Activated T-helper 1 cell treated with anti-CD3 and anti-CD28 coated beads, Interleukin-12 subunit alpha, Interleukin-12 subunit beta, Interleukin-2, Interleukin-4 antibody, amounts not matched to agents 30 ng/mL and 10 ng/mL and 1 ng/mL, durations not matched to agents 14 hours and 24 hours and 36 hours (primary cell): ENCODE data around the gene MINDY3. TPM values are rescaled to one million over a fixed set of nuclear protein-coding genes. Genes with fewer than 3 reads are reported as not detected.

Experiments
- DNase-seq: peaks from one replicate; pipeline ENCODE4 v3.0.0; 2021; ENCODE audit warnings: low spot score
- H3K27ac Mint-ChIP-seq: one replicate; pipeline ENCODE4 v1.8.0; 2021; ENCODE audit warnings: mild to moderate bottlenecking, mixed read lengths
- H3K27me3 Mint-ChIP-seq: one replicate; pipeline ENCODE4 v1.8.0; 2022; ENCODE audit warnings: mild to moderate bottlenecking, moderate library complexity, mixed read lengths; ENCODE audit not compliant: insufficient read depth
- H3K36me3 Mint-ChIP-seq: one replicate; pipeline ENCODE4 v1.8.0; 2021; ENCODE audit warnings: low read depth, mixed read lengths
- H3K4me1 Mint-ChIP-seq: one replicate; pipeline ENCODE4 v1.8.0; 2021; ENCODE audit warnings: low read depth, mixed read lengths
- H3K4me3 Mint-ChIP-seq: one replicate; pipeline ENCODE4 v1.8.0; 2021; ENCODE audit warnings: mild to moderate bottlenecking, moderate library complexity, mixed read lengths
- H3K9me3 Mint-ChIP-seq: one replicate; pipeline ENCODE4 v1.8.0; 2021; ENCODE audit warnings: mixed read lengths
- intact Hi-C: fragments of 100-400 bp; cut with micrococcal nuclease; formaldehyde crosslinking; loops from one replicate; pipeline ENCODE4 v1.15.1; 2024
- total RNA-seq: library from RNA; stranded (reverse); gene quantifications from 2 replicates; pipeline ENCODE4 v1.2.3, GENCODE V29; 2022

The MINDY3 gene
- total RNA-seq, 1 donor from 2014 or later = 14.5 TPM

- H3K4me3 Mint-ChIP-seq = no peak overlapping the region
- no peaks in the 10 kb centered on the region for H3K4me1 Mint-ChIP-seq
- DNase-seq = no peak
- peaks cover 37% of the 10 kb centered on the region for H3K27me3 Mint-ChIP-seq
- no peaks in the 10 kb centered on the region for H3K9me3 Mint-ChIP-seq
- intact Hi-C loops = loop anchor here (10.0 kb wide), 1 partner anchor 1335 kb away; the partner anchor contains the start of gene TRDMT1
- H3K36me3 Mint-ChIP-seq = no peaks in the 10 kb centered on the region
- H3K27ac Mint-ChIP-seq = no peak overlapping the region
These were observed 9.6 kb upstream of the MINDY3 start for GRCh38 chr10:15869935-15870334.

GRCh38 chr10:15868006-15868405 is 7.7 kb upstream of the MINDY3 start:
- no peak overlapping the region for H3K27ac Mint-ChIP-seq
- no peak overlapping the region for H3K4me3 Mint-ChIP-seq
- no peak for DNase-seq
- H3K27me3 Mint-ChIP-seq = peaks cover 46% of the 10 kb centered on the region
- no peaks in the 10 kb centered on the region for H3K36me3 Mint-ChIP-seq
- intact Hi-C loops = loop anchor here (10.0 kb wide), 1 partner anchor 1337 kb away; the partner anchor contains the start of gene TRDMT1
- H3K9me3 Mint-ChIP-seq = no peaks in the 10 kb centered on the region
- no peaks in the 10 kb centered on the region for H3K4me1 Mint-ChIP-seq

GRCh38 chr10:15865304-15865703 is 5.0 kb upstream of the MINDY3 start:
- no peak for DNase-seq
- Mint-ChIP-seq H3K4me3 (no peak overlapping the region), H3K27ac (no peak overlapping the region), H3K27me3 (peaks cover 42% of the 10 kb centered on the region), H3K4me1 (no peaks in the 10 kb centered on the region), H3K36me3 (peaks cover 2% of the 10 kb centered on the region), H3K9me3 (no peaks in the 10 kb centered on the region)
- intact Hi-C loops = loop anchor here (10.0 kb wide), 1 partner anchor 1339 kb away; the partner anchor contains the start of gene TRDMT1

GRCh38 chr10:15864419-15864818 is 4.1 kb upstream of the MINDY3 start:
- intact Hi-C loops = loop anchor here (10.0 kb wide), 1 partner anchor 1340 kb away; the partner anchor contains the start of gene TRDMT1
- no peak overlapping the region for H3K27ac Mint-ChIP-seq
- H3K36me3 Mint-ChIP-seq = peaks cover 4% of the 10 kb centered on the region
- H3K4me1 Mint-ChIP-seq = peaks cover 4% of the 10 kb centered on the region
- peaks cover 37% of the 10 kb centered on the region for H3K27me3 Mint-ChIP-seq
- no peaks in the 10 kb centered on the region for H3K9me3 Mint-ChIP-seq
- no peak for DNase-seq
- no peak overlapping the region for H3K4me3 Mint-ChIP-seq

- Mint-ChIP-seq H3K27me3 (peaks cover 37% of the 10 kb centered on the region), H3K4me3 (no peak overlapping the region), H3K4me1 (peaks cover 11% of the 10 kb centered on the region), H3K36me3 (peaks cover 6% of the 10 kb centered on the region), H3K9me3 (no peaks in the 10 kb centered on the region), H3K27ac (no peak overlapping the region)
- intact Hi-C loops = loop anchor here (10.0 kb wide), 1 partner anchor 1341 kb away; the partner anchor contains the start of gene TRDMT1
- DNase-seq = no peak
These were observed 3.4 kb upstream of the MINDY3 start for GRCh38 chr10:15863733-15864132.

GRCh38 chr10:15863323-15863722 is 3.0 kb upstream of the MINDY3 start:
- H3K4me3 Mint-ChIP-seq = no peak overlapping the region
- peaks cover 15% of the 10 kb centered on the region for H3K4me1 Mint-ChIP-seq
- no peak for DNase-seq
- H3K36me3 Mint-ChIP-seq = peaks cover 7% of the 10 kb centered on the region
- H3K27me3 Mint-ChIP-seq = peaks cover 37% of the 10 kb centered on the region
- no peaks in the 10 kb centered on the region for H3K9me3 Mint-ChIP-seq
- intact Hi-C loops = loop anchor here (10.0 kb wide), 1 partner anchor 1341 kb away; the partner anchor contains the start of gene TRDMT1
- no peak overlapping the region for H3K27ac Mint-ChIP-seq

- peak overlapping the region; percentile 93 for H3K27ac Mint-ChIP-seq
- H3K4me1 Mint-ChIP-seq = peaks cover 36% of the 10 kb centered on the region
- intact Hi-C loops = loop anchor here (1.0 to 10.0 kb wide), 5 partner anchors 577 to 1368 kb away; partner anchors contain the start of genes PTER, RSU1, TRDMT1 and VIM
- no peak for DNase-seq
- peaks cover 19% of the 10 kb centered on the region for H3K27me3 Mint-ChIP-seq
- H3K4me3 Mint-ChIP-seq = peak overlapping the region; percentile 99
- H3K36me3 Mint-ChIP-seq = peaks cover 9% of the 10 kb centered on the region
- no peaks in the 10 kb centered on the region for H3K9me3 Mint-ChIP-seq
These were observed 440 bp upstream of the MINDY3 start for GRCh38 chr10:15860692-15861201.

GRCh38 chr10:15859509-15859905 is 800 bp downstream of the MINDY3 start:
- no peak for DNase-seq
- H3K4me1 Mint-ChIP-seq = peaks cover 36% of the 10 kb centered on the region
- peak overlapping the region; percentile 99 for H3K4me3 Mint-ChIP-seq
- H3K27me3 Mint-ChIP-seq = peaks cover 14% of the 10 kb centered on the region
- H3K9me3 Mint-ChIP-seq = no peaks in the 10 kb centered on the region
- intact Hi-C loops = no loop called here
- peak overlapping the region; percentile 93 for H3K27ac Mint-ChIP-seq
- H3K36me3 Mint-ChIP-seq = peaks cover 9% of the 10 kb centered on the region

GRCh38 chr10:15858861-15859281 is 1.4 kb downstream of the MINDY3 start:
- Mint-ChIP-seq H3K27ac (no peak overlapping the region), H3K36me3 (peaks cover 12% of the 10 kb centered on the region), H3K27me3 (peaks cover 9% of the 10 kb centered on the region), H3K4me1 (peaks cover 36% of the 10 kb centered on the region), H3K4me3 (peak overlapping the region; percentile 85), H3K9me3 (no peaks in the 10 kb centered on the region)
- DNase-seq = no peak
- intact Hi-C loops = no loop called here

GRCh38 chr10:15857107-15857575 is 3.2 kb downstream of the MINDY3 start:
- DNase-seq = no peak
- H3K4me1 Mint-ChIP-seq = peaks cover 36% of the 10 kb centered on the region
- intact Hi-C loops = no loop called here
- peaks cover 16% of the 10 kb centered on the region for H3K36me3 Mint-ChIP-seq
- H3K27me3 Mint-ChIP-seq = no peaks in the 10 kb centered on the region
- H3K27ac Mint-ChIP-seq = no peak overlapping the region
- no peak overlapping the region for H3K4me3 Mint-ChIP-seq
- H3K9me3 Mint-ChIP-seq = peaks cover under 1% of the 10 kb centered on the region

GRCh38 chr10:15856328-15857015 is 3.8 kb downstream of the MINDY3 start:
- Mint-ChIP-seq H3K27me3 (no peaks in the 10 kb centered on the region), H3K27ac (peak overlapping the region; percentile 1), H3K36me3 (peaks cover 22% of the 10 kb centered on the region), H3K4me1 (peaks cover 36% of the 10 kb centered on the region), H3K9me3 (peaks cover 7% of the 10 kb centered on the region), H3K4me3 (no peak overlapping the region)
- intact Hi-C loops = no loop called here
- no peak for DNase-seq

- intact Hi-C loops = no loop called here
- H3K4me3 Mint-ChIP-seq = no peak overlapping the region
- H3K27me3 Mint-ChIP-seq = no peaks in the 10 kb centered on the region
- H3K27ac Mint-ChIP-seq = no peak overlapping the region
- peaks cover 38% of the 10 kb centered on the region for H3K36me3 Mint-ChIP-seq
- peaks cover 25% of the 10 kb centered on the region for H3K4me1 Mint-ChIP-seq
- no peak for DNase-seq
- H3K9me3 Mint-ChIP-seq = peaks cover 26% of the 10 kb centered on the region
These were observed 6.5 kb downstream of the MINDY3 start for GRCh38 chr10:15853800-15854199.

GRCh38 chr10:15852111-15852557 is 8.2 kb downstream of the MINDY3 start:
- Mint-ChIP-seq H3K4me3 (no peak overlapping the region), H3K27me3 (no peaks in the 10 kb centered on the region), H3K27ac (no peak overlapping the region), H3K4me1 (peaks cover 11% of the 10 kb centered on the region), H3K9me3 (peaks cover 26% of the 10 kb centered on the region), H3K36me3 (peaks cover 38% of the 10 kb centered on the region)
- DNase-seq = no peak
- intact Hi-C loops = no loop called here
